DMS 273 (cell line): Measurements from ENCODE around the gene KCNJ15.

Experiments used
- DNase-seq: peaks from one replicate; lab custom pipeline; 2025; ENCODE audit not compliant: unreplicated experiment; lab: John Stamatoyannopoulos, UW

Gene KCNJ15

GRCh38 chr21:38325216-38325615 is 68.4 kb downstream of the KCNJ15 start:
- no peak for DNase-seq

- no peak for DNase-seq
Measured at GRCh38 chr21:38325731-38326420, 69.1 kb downstream of the KCNJ15 start.

- DNase-seq = no peak
Measured at GRCh38 chr21:38326429-38326828, 69.6 kb downstream of the KCNJ15 start.

GRCh38 chr21:38326899-38327298 is 70.1 kb downstream of the KCNJ15 start:
- DNase-seq = no peak

- no peak for DNase-seq
Measured at GRCh38 chr21:38327984-38328383, 71.2 kb downstream of the KCNJ15 start.

GRCh38 chr21:38329162-38329561 is 72.4 kb downstream of the KCNJ15 start:
- no peak for DNase-seq

- DNase-seq = no peak
Measured at GRCh38 chr21:38330666-38331065, 73.9 kb downstream of the KCNJ15 start.

- no peak for DNase-seq
Measured at GRCh38 chr21:38333301-38334272, 76.8 kb downstream of the KCNJ15 start.

GRCh38 chr21:38334866-38335265 is 78.1 kb downstream of the KCNJ15 start:
- no peak for DNase-seq

GRCh38 chr21:38337793-38338192 is 81.0 kb downstream of the KCNJ15 start:
- DNase-seq = no peak

- DNase-seq = no peak
Measured at GRCh38 chr21:38340131-38340530, 83.3 kb downstream of the KCNJ15 start.

GRCh38 chr21:38341546-38342012 is 84.8 kb downstream of the KCNJ15 start:
- DNase-seq = no peak

GRCh38 chr21:38342739-38343138 is 85.9 kb downstream of the KCNJ15 start:
- DNase-seq = no peak

GRCh38 chr21:38343691-38344090 is 86.9 kb downstream of the KCNJ15 start:
- DNase-seq = no peak

- peak; percentile 92 for DNase-seq
Measured at GRCh38 chr21:38346286-38346685, 89.5 kb downstream of the KCNJ15 start.

- peak; percentile 87 for DNase-seq
Measured at GRCh38 chr21:38349111-38349746, 92.4 kb downstream of the KCNJ15 start.

- DNase-seq = no peak
Measured at GRCh38 chr21:38349977-38350376, 93.2 kb downstream of the KCNJ15 start.

- DNase-seq = peak; percentile 10
Measured at GRCh38 chr21:38350684-38351083, 93.9 kb downstream of the KCNJ15 start.

GRCh38 chr21:38351176-38351959 is 94.6 kb downstream of the KCNJ15 start:
- DNase-seq = peak; percentile 34

- peak; percentile 34 for DNase-seq
Measured at GRCh38 chr21:38351961-38352521, 95.2 kb downstream of the KCNJ15 start.
